Measurements from ENCODE around the gene CRIP2. TPM values are rescaled to one million over a fixed set of nuclear protein-coding genes. Genes with fewer than 3 reads are reported as not detected.

CRIP2 gene
- total and polyA plus RNA-seq, 2 of the 13 experiments (the other 11 are each of a cell fraction or from before 2014, with no cell fraction given): 31.6 to 37.9 TPM

DNA sequence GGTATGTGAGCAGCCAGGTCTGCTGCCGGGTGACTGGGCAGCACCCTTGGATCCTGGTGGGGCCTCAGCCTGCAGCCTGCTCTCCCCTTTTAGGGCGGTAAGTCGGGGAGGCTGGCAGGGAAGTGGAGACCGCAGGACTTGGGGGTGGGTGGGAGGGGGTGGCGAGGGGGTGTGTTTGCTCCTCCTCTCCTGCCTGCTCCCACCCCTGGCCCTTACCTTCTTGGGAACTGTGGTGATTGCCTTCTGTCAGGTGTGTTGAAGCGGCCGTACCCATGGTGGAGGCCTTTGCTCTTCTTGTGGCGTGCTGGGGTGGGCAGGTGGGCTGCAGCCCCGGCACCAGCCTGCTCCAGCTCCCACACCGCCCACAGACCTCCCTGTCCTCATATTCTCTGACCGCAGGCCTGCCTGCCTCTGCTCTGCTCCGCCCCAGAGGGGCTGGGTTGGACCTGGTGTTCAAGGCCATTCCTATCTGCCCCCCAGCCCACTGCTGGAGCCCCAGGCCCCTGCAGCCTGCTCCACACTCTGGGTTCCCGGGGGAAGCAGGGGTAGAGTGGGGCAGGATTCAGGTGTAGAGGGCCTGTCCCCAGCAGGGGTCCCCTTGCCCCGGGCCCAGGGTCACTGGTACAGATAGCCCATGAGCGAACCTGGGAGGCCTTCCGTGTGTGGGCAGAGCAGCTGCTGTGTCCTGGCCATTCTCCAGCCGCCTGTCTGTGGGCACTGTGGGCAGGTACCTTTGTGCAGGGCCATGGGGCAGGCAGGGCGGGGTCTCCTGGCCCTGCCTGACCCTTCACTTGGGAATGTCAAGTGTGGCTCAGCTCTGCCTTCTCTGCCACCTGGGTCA is 21.6 kb downstream of the CRIP2 start (continued):
- TF ChIP-seq ZNF343 (CRISPR knock-in tag; IDR thresholded peaks at IDR 0.05): peak; percentile 63; the same call in 1 of the 2 replicates
- no peak for TF ChIP-seq ZNF816 (CRISPR knock-in tag; IDR thresholded peaks at IDR 0.05; ENCODE audit: borderline replicate concordance)
- TF ChIP-seq MED8 (CRISPR knock-in tag; IDR thresholded peaks at IDR 0.05; ENCODE audit: insufficient replicate concordance): peak; percentile 88
- peak; percentile 85 for TF ChIP-seq RXRB (CRISPR knock-in tag; IDR thresholded peaks at IDR 0.05; ENCODE audit: borderline replicate concordance)
- TF ChIP-seq HNRNPK (IDR thresholded peaks at IDR 0.05; ENCODE audit: low read depth, low read length, poor library complexity, severe bottlenecking): peak; percentile 10
- no peak for TF ChIP-seq ZNF75D (CRISPR knock-in tag; IDR thresholded peaks at IDR 0.05; ENCODE audit: borderline replicate concordance)
- no peak for TF ChIP-seq GPN1 (CRISPR knock-in tag; IDR thresholded peaks at IDR 0.05; ENCODE audit: borderline replicate concordance)
- TF ChIP-seq, protein P1, sequence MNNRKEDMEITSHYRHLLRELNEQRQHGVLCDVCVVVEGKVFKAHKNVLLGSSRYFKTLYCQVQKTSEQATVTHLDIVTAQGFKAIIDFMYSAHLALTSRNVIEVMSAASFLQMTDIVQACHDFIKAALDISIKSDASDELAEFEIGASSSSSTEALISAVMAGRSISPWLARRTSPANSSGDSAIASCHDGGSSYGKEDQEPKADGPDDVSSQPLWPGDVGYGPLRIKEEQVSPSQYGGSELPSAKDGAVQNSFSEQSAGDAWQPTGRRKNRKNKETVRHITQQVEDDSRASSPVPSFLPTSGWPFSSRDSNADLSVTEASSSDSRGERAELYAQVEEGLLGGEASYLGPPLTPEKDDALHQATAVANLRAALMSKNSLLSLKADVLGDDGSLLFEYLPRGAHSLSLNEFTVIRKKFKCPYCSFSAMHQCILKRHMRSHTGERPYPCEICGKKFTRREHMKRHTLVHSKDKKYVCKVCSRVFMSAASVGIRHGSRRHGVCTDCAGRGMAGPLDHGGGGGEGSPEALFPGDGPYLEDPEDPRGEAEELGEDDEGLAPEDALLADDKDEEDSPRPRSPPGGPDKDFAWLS (CRISPR knock-in tag; IDR thresholded peaks at IDR 0.05; ENCODE audit: borderline replicate concordance): no peak; the same call in 1 of the 2 replicates
- no peak for TF ChIP-seq CCAR2 (optimal IDR thresholded peaks at IDR 0.05; ENCODE audit: low read depth, low read length)
- no peak; the same call in 1 of the 2 replicates for TF ChIP-seq ZNF460 (CRISPR knock-in tag; IDR thresholded peaks at IDR 0.05; ENCODE audit: borderline replicate concordance)
- TF ChIP-seq, protein P2, sequence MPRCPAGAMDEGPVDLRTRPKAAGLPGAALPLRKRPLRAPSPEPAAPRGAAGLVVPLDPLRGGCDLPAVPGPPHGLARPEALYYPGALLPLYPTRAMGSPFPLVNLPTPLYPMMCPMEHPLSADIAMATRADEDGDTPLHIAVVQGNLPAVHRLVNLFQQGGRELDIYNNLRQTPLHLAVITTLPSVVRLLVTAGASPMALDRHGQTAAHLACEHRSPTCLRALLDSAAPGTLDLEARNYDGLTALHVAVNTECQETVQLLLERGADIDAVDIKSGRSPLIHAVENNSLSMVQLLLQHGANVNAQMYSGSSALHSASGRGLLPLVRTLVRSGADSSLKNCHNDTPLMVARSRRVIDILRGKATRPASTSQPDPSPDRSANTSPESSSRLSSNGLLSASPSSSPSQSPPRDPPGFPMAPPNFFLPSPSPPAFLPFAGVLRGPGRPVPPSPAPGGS (CRISPR knock-in tag; IDR thresholded peaks at IDR 0.05): no peak
- TF ChIP-seq, protein P3, sequence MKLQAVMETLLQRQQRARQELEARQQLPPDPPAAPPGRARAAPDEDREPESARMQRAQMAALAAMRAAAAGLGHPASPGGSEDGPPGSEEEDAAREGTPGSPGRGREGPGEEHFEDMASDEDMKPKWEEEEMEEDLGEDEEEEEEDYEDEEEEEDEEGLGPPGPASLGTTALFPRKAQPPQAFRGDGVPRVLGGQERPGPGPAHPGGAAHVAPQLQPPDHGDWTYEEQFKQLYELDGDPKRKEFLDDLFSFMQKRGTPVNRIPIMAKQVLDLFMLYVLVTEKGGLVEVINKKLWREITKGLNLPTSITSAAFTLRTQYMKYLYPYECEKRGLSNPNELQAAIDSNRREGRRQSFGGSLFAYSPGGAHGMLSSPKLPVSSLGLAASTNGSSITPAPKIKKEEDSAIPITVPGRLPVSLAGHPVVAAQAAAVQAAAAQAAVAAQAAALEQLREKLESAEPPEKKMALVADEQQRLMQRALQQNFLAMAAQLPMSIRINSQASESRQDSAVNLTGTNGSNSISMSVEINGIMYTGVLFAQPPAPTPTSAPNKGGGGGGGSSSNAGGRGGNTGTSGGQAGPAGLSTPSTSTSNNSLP (IDR thresholded peaks at IDR 0.05; ENCODE audit: low read depth, low read length): no peak
- TF ChIP-seq NR2F6 (IDR thresholded peaks at IDR 0.05): peak; percentile 61; the same call in 1 of the 2 replicates
- peak; percentile 74 for TF ChIP-seq NR2F6 (CRISPR knock-in tag; IDR thresholded peaks at IDR 0.05)
- TF ChIP-seq MLX (CRISPR knock-in tag; IDR thresholded peaks at IDR 0.05): peak; percentile 55
- peak; percentile 68 for TF ChIP-seq TEAD3 (CRISPR knock-in tag; optimal IDR thresholded peaks at IDR 0.05; ENCODE audit: borderline replicate concordance)
- TF ChIP-seq, protein P4, sequence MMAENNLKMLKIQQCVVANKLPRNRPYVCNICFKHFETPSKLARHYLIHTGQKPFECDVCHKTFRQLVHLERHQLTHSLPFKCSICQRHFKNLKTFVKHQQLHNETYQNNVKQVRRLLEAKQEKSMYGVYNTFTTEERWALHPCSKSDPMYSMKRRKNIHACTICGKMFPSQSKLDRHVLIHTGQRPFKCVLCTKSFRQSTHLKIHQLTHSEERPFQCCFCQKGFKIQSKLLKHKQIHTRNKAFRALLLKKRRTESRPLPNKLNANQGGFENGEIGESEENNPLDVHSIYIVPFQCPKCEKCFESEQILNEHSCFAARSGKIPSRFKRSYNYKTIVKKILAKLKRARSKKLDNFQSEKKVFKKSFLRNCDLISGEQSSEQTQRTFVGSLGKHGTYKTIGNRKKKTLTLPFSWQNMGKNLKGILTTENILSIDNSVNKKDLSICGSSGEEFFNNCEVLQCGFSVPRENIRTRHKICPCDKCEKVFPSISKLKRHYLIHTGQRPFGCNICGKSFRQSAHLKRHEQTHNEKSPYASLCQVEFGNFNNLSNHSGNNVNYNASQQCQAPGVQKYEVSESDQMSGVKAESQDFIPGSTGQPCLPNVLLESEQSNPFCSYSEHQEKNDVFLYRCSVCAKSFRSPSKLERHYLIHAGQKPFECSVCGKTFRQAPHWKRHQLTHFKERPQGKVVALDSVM (CRISPR knock-in tag; IDR thresholded peaks at IDR 0.05): no peak
- TF ChIP-seq, protein P5, sequence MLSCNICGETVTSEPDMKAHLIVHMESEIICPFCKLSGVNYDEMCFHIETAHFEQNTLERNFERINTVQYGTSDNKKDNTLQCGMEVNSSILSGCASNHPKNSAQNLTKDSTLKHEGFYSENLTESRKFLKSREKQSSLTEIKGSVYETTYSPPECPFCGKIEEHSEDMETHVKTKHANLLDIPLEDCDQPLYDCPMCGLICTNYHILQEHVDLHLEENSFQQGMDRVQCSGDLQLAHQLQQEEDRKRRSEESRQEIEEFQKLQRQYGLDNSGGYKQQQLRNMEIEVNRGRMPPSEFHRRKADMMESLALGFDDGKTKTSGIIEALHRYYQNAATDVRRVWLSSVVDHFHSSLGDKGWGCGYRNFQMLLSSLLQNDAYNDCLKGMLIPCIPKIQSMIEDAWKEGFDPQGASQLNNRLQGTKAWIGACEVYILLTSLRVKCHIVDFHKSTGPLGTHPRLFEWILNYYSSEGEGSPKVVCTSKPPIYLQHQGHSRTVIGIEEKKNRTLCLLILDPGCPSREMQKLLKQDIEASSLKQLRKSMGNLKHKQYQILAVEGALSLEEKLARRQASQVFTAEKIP (CRISPR knock-in tag; IDR thresholded peaks at IDR 0.05; ENCODE audit: borderline replicate concordance): no peak
- no peak for TF ChIP-seq ZNF557 (CRISPR knock-in tag; IDR thresholded peaks at IDR 0.05)

Measured in HepG2 (cell line).